NCI-H1694 treated with DMSO at 0.1 percent for 48 hours (cell line): ENCODE results near the gene ZBTB7B.
A peak's percentile ranks its signal among the peaks of the same experiment; 100 is the strongest.
"Not testable (repeated sequence)": the region's sequence is repeated elsewhere in the genome, so short reads cannot be mapped to it uniquely, and the experiment has no call there.

ENCODE experiments used
- DNase-seq: peaks from one replicate; lab custom pipeline; 2025; lab: John Stamatoyannopoulos, UW

Gene ZBTB7B

DNA sequence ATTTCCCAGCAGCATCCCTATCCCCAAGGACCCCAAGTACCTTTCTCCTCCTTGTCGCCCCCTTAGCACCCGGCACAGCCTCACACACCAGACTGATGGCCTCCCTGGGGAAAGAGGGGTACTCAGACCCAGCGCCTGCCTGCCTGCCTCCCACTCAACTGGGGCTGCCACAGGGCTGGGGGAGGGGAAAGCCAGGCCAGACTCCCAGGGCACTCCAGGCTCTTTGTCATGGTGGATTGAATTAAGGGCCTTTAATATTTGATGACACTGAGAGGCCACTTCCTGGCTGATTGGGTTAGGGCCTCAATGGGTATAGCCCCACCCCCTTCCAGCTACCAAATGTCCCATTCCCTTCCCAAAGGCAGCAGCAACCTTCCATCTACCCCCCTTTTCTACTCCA lies 33.9 kb upstream of the ZBTB7B start:
- no peak for DNase-seq

DNA sequence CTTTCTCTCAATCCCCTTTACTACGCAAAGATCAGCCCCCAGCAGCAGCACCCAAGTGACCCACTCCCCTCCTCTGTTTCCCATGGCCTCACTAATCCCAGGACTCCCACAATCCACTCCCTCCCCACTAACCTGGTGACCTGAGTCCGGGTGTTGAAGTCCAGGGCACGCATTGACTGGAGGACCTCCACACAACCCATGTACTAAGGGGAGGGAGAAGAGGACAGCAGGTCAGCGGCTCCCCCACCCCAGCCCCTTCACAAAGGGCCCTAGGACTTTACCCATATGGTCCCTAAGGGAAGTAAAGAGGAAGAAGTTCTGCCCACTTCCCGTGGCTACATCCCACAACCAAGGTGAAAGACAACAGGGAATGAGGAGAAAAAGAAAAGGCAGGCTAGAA lies 33.4 kb upstream of the ZBTB7B start:
- DNase-seq = no peak

DNA sequence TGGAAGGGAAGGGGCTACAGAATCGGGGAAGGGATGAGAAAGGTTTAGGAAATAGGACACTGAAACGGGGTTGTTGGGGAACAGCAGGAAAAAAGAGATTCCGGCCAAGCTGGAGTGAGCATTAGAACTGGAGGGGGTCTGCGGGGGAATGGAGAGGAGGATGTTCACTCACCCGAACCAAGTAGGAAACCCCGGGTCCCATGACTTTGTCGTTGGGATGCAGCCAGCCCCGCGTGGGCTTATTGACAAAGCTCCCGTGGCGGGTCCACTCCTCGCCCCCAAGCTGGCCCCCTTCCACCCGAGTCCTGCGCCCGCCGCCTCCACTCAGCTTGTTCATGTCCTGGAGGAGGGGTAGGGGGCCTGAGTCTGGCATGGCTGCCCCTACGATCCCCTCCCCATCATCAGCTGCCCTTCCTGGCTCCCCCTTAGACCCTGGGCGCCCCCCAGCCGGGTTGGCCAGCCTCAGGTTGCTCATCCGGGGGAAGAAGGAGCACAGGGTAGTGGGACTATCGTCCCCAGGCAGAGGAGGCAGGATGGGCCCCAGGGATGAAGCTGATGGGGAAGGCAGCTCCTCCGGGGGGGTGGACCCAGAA lies 32.6 kb upstream of the ZBTB7B start:
- DNase-seq = no peak

GRCh38 chr1:154970631-154971340 lies 31.8 kb upstream of the ZBTB7B start, which contains the start of gene SHC1:
Gene SHC1, minus strand, starts transcription at chr1:154970747. Its CDS starts 221 bp downstream, at chr1:154970526.
- DNase-seq = peak; percentile 82

GRCh38 chr1:154971341-154971998 lies 31.1 kb upstream of the ZBTB7B start:
- DNase-seq = no peak

DNA sequence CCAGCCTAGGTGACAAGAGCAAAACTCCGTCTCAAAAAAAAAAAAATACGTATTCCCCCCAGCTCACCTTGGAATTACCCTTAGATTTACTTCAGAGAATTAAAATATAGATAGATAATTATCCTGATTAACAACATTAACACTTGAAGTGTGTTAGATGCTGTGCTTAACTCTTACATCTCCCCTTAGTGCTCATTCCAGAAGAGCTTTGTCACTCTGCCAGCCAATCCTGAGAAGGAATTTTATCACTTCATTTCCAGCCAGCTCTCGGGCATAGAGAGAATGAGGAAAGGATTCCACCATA lies 30.4 kb upstream of the ZBTB7B start:
- no peak for DNase-seq

- no peak for DNase-seq
Measured at GRCh38 chr1:154972517-154973343, 29.9 kb upstream of the ZBTB7B start.

DNA sequence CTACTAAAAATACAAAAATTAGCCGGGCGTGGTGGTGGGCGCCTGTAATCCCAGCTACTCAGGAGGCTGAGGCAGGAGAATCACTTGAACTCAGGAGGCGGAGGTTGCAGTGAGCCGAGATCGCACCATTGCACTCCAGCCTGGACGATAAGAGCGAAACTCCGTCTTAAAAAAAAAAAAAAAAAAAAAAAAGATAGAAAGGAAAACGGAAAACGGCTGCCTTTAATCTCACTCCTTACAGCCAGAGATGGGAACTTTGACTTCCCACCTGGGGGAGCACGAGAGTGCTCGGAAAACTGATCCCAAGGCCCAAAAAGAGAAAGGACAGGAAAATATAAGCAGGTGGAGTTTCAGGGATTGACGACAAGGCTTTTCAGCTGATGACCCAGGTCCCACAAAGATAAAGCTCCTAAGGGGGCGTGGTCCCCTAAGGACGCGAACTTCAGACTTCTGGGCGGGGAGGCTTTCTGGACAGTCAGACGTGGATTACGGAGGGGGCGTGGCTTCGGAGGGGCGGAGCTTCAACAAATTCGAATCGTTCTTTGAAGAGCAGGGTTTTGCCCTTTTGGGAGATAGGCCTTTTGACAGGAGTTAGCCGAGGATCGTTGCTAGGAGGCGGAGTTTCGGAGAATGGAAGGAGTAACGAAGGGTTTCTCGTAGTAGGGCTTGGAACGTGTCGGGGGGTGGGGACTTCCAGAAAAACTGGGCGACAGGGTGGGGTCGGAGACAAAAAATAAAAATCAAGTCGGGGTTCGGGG lies 29.1 kb upstream of the ZBTB7B start:
- peak; percentile 91 for DNase-seq

- peak; percentile 100 for DNase-seq
Measured at GRCh38 chr1:154974102-154974807, 28.3 kb upstream of the ZBTB7B start, which contains the start of gene CKS1B. Gene CKS1B, plus strand, starts transcription at chr1:154974681. Its CDS starts 65 bp downstream, at chr1:154974746.

- DNase-seq = peak; percentile 100
Measured at GRCh38 chr1:154974808-154975408, 27.7 kb upstream of the ZBTB7B start.

GRCh38 chr1:154975409-154976059 lies 27.1 kb upstream of the ZBTB7B start:
- no peak for DNase-seq

- DNase-seq = not testable (repeated sequence)
Measured at GRCh38 chr1:154977762-154978161, 24.8 kb upstream of the ZBTB7B start.

DNA sequence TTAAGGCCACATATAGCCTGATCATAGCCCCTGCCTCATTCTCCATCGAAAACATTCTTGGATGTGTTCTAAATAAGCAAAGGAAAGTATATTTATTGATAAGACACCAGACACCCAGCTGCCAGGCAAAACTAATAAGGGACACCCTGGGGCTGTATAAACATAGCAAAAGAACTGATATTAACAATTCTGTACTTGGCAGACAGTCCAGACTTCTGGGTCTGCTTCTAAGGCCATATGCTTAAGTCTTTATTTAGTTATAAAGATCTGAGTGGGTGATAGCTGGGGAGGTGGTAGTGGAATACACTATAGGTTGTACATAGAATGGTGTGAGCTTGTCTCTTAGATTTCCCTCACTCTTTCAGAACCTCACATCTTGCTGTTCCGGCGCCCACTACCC lies 24.2 kb upstream of the ZBTB7B start:
- no peak for DNase-seq

GRCh38 chr1:154982341-154982740 lies 20.3 kb upstream of the ZBTB7B start:
- no peak for DNase-seq

DNA sequence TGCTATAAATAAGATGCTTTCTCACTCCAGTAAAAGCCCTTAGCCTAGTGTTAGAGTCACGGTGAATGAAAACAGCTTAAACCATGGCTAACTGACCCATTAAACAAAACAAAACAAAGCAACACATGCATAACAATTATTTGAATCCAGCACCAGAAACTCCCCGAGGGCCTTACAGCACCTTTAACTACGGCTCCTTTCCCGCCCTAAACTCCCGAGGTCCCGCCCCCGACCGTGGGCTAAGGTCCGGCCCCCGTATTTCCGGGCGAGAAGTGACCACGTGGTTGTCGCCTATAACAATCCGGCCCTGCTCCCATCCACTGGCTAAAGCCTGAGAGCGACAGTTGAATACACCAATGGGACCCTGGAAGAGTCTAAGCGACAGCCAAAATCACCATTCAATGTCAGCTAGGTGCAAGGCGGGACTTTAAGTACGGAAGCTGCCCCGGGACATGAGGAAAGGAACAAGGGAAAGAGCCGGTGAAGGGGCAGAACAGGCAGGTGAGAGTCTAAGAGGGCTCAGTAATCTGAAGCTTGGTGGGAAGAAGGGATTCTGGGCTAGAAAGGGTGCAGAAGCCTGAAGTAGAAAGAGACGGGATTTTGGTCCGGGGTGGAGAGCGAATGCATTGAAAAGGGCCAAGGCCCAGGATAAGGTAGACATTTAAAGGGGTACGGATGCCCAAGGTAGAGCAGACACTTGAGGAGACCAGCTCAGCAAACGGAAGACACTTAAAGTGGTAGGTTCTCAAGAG lies 19.5 kb upstream of the ZBTB7B start, which contains the start of gene FLAD1:
Gene FLAD1, plus strand, starts transcription at position 448 of the 752 bp plus-strand sequence. CDS start 351 bp downstream, outside the sequence.
- DNase-seq = peak; percentile 100

DNA sequence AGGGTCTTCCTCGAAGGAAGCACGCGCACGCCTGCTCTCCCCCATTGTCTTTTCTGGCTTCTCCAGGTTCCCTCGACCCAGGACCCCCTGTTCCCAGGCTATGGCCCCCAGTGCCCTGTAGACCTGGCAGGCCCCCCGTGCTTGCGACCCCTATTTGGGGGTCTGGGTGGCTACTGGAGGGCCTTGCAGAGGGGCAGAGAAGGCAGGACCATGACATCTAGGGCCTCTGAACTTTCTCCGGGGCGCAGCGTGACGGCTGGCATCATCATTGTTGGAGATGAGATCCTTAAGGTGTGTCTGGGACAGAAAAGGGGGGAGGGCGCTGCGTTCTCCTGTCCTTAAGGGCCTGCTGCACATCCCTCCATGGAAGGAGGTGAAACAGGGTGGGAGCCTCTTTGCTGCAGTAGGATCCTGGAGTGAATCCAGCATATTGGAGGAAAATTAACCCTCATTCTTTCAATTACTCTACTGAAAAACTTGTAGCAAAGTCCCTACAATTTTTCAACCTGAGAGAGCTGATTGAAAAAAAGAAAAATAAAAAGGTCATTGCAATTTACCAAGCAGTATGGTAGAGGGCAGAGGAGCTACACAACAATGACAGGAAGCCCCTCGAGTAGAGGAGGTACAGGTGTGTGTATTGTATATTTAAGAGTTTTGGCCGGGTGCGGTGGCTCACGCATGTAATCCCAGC lies 18.7 kb upstream of the ZBTB7B start:
- peak; percentile 46 for DNase-seq

GRCh38 chr1:154986736-154987135 lies 15.9 kb upstream of the ZBTB7B start:
- DNase-seq = not testable (repeated sequence)

DNA sequence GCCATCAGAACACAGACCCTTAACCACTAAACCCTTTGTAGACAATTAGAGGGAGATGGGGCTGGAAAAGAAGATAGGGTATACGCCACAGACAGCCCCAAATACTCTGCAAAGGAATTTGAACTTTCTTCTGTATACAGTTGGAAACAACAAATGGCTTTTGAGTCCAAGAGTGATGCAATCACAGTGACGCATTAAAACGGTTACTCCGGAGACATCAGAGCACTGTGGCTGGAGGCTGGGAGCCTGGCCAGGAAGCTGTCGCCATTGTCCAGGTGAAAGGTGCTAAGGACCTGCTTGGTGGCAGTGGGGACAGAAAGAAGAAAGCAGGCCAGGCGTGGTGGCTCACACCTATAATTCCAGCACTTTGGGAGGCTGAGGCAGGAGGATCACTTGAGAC lies 15.3 kb upstream of the ZBTB7B start:
- DNase-seq = no peak
